Cardiac fibroblast (primary cell): ENCODE results near the gene MYL3.
"Not testable (repeated sequence)": the region's sequence is repeated elsewhere in the genome, so short reads cannot be mapped to it uniquely, and the experiment has no call there.

ENCODE experiments used
- DNase-seq, 2 donors: peaks; one replicate each; pipeline versions ENCODE4 v3.0.0 to v3.0.0-alpha.2; 2010; ENCODE audit warnings: low read depth in 2 of 2
- H3K4me3 ChIP-seq, 2 donors: replicated peaks in 1 of 2; 1 replicate in 1 of 2; 2 replicates in 1 of 2; pipeline ENCODE4 v1.5.1; 2011; ENCODE audit warnings: low read depth in 2 of 2, low read length in 2 of 2, mild to moderate bottlenecking in 2 of 2, moderate library complexity in 1 of 2
- CTCF ChIP-seq: IDR thresholded peaks from one replicate; pipeline ENCODE4 v1.5.1; 2011; ENCODE audit warnings: low read depth, mild to moderate bottlenecking, low read length, inconsistent platforms

The MYL3 gene

GRCh38 chr3:46863261-46863782 is at the start of gene MYL3:
Gene MYL3 (minus strand): TSS chr3:46863444. CDS start chr3:46863390, 54 bp downstream.
- no peak for DNase-seq
- H3K4me3 ChIP-seq, result no peak within 1 kb of the TSS
- TF ChIP-seq CTCF, result no peak

- no peak overlapping the region for H3K4me3 ChIP-seq
- no peak for TF ChIP-seq CTCF
Measured at GRCh38 chr3:46912986-46913385, 49.7 kb upstream of the MYL3 start.

GRCh38 chr3:46910914-46911313 is 47.7 kb upstream of the MYL3 start:
- H3K4me3 ChIP-seq, DNase-seq: not testable (repeated sequence)

More at GRCh38 chr3:46912986-46913385, 49.7 kb upstream of the MYL3 start:
- no peak for DNase-seq

GRCh38 chr3:46910166-46910760 is 47.0 kb upstream of the MYL3 start:
- no peak for DNase-seq
- TF ChIP-seq CTCF, result no peak
- no peak overlapping the region for H3K4me3 ChIP-seq

- TF ChIP-seq CTCF, result peak; percentile 92
- DNase-seq, result peak; percentile 87 to 89
- H3K4me3 ChIP-seq, result no peak overlapping the region
Measured at GRCh38 chr3:46909535-46910161, 46.4 kb upstream of the MYL3 start.

GRCh38 chr3:46908986-46909534 is 45.8 kb upstream of the MYL3 start:
- no peak overlapping the region for H3K4me3 ChIP-seq
- DNase-seq, result no peak
- TF ChIP-seq CTCF, result no peak

GRCh38 chr3:46908294-46908985 is 45.2 kb upstream of the MYL3 start:
- no peak overlapping the region for H3K4me3 ChIP-seq
- no peak for TF ChIP-seq CTCF
- peak; percentile 84 to 90 for DNase-seq
